ENCODE results near the gene ZNF136. TPM values are rescaled to one million over a fixed set of nuclear protein-coding genes. Genes with fewer than 3 reads are reported as not detected.

Gene ZNF136
- total RNA-seq = 6.2 and 9.0 TPM in 2 replicates

DNA sequence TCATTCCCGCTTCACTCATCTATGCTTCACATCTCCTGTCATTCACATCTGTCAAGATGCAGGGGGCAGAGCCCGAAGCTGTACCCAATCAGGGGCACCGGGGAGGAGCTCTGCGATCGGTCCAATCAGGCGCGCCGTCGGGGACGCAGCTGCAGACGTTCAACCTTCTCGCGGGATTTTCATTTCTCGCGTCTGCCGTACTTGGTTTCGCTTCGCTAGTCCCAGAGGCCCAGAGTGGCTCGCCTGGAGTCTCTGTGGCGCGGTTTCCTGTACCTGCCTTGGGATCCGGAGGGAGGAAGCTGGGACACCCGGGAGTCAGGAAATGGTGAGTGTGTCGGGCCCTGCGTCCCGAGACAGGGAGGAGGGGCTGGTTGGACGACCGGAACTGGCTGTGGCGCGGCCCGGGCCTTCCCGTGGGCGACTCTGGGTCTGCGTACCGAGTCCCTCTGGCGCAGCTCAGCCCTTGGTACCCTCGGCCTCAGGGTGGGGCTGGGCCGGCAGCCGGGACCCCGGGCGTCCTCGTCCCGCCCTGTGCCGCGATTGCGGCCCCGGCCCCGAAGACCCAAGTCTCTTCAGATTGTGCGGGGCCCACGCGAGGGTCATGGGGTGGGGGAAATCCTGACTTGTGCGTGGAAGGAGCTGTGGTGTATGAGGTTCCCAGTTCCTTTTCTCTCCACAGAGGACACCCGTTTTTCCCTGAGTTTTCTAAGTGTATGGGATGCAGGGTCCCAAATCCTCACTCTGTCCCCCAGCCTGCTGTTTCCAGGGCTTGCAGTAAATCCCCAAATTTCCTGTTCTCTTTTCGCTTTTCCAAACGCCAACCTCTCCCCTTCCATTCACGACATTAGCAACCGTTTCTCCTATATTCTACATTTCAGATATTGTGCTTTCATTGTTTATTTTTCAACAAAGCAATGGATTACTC, at the start of gene ZNF136:
Gene ZNF136 (plus strand): TSS at position 215 of the 925 bp plus-strand sequence. CDS start 108 bp downstream, at position 323.

DNA sequence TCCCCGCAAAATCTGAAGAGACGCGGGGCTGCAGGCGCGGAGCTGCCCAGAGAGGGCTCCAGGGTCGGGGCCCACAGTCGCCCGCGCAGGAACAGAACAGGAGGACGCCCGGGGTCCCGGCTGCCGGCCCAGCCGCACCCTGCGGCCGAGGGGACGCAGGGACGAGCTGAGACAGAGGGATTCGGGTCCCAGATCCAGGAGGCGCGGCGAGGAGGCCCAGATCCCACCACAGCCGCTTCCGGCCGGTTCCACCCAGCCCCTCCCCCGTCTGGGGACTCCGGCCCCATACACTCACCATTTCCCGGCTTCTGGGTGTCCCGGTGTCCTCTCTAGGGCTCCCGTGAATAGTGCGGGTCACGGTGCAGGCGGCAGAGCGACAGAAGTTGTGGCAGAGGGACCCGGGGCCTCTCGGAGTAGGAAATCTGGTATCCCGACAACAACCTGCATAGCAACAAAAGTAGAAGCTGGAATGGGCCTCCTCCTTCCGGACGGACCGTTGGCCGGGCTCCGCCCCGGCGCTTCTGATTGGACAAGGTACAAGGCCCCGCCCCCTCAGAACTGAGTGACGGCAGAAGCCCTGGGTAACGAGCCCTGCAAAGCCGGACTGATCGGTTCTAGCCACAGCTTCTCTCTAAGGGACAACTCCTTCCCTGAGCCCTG, 22.9 kb upstream of the ZNF136 start, which contains the start of gene ZNF20:
Gene ZNF20 (minus strand): TSS at position 466 of the 660 bp plus-strand sequence. CDS start 168 bp downstream, at position 298.

DNA sequence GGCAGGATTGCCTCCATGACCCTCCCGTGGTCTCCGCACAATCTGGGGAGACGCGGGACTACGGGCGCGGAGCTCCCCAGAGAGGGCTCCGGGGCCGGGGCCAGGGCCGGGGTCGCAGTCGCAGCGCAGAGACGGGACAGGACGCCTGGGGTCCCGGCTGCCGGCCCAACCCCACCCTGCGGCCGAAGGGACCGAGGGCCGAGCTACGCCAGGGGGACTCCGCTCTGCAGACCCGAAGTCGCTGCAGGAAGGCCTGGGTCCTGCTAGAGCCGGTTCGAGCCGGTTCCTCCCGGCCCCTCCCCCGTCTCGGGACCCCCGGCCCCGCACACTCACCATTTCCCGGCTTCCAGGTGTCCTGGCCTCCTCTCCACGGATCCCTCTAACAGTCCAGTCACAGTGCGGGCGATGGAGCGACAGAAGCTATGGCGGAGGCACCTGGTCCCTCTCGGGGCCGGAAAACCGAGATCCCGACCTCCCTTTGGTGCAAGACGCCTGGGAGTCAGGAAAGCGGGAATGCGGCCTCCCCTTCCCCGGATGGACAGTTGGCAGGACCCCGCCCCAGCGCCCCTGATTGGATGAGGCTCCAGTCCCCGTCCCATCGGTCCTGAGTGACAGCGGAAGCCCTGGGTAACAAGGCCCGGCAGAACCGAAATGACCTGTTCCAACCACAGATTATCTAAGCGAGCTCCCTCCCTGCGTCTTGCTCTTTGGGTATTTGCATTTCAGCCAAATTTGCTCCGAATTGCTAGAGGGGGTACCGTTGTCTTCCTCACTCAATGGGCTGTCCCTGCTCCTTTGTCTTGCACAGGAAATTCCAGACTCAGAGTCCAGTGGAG, 6.5 kb upstream of the ZNF136 start, which contains the start of gene ZNF625:
Gene ZNF625 (minus strand): TSS at position 512 of the 836 bp plus-strand sequence. CDS start 176 bp downstream, at position 336.

Other genes with a start within 250 kb of the ZNF136 start
- gene ZNF700, start 238.0 kb upstream of the ZNF136 start, total RNA-seq = 10.3 and 12.4 TPM in 2 replicates
- 0.68 and 1.9 TPM in 2 replicates for gene ZNF763, start 198.1 kb upstream of the ZNF136 start, total RNA-seq
- gene ZNF433, start 127.4 kb upstream of the ZNF136 start, total RNA-seq = 7.2 and 8.5 TPM in 2 replicates
- under 0.01 and 0.43 TPM in 2 replicates for gene ZNF878, start 110.1 kb upstream of the ZNF136 start, total RNA-seq
- gene ZNF844, start 98.4 kb upstream of the ZNF136 start, total RNA-seq = 3.8 and 9.5 TPM in 2 replicates
- gene ZNF20, start 22.7 kb upstream of the ZNF136 start, total RNA-seq = 2.7 and 7.5 TPM in 2 replicates
- 4.8 and 10.3 TPM in 2 replicates for gene ZNF625, start 6.4 kb upstream of the ZNF136 start, total RNA-seq
- 9.6 and 11.8 TPM in 2 replicates for gene ZNF44, start 131.8 kb downstream of the ZNF136 start, total RNA-seq
- gene ZNF563, start 170.5 kb downstream of the ZNF136 start, total RNA-seq = 3.8 and 5.1 TPM in 2 replicates
- gene ZNF442, start 202.6 kb downstream of the ZNF136 start, total RNA-seq = 4.1 and 4.3 TPM in 2 replicates
- gene ZNF799, start 238.2 kb downstream of the ZNF136 start, total RNA-seq = 2.1 and 2.6 TPM in 2 replicates

All from nasal cavity respiratory epithelium epithelial cell of viscerocranial mucosa (primary cell).